Measurements from ENCODE around the gene RABGAP1L.
"Not testable (repeated sequence)": the region's sequence is repeated elsewhere in the genome, so short reads cannot be mapped to it uniquely, and the experiment has no call there.

The RABGAP1L gene

DNA sequence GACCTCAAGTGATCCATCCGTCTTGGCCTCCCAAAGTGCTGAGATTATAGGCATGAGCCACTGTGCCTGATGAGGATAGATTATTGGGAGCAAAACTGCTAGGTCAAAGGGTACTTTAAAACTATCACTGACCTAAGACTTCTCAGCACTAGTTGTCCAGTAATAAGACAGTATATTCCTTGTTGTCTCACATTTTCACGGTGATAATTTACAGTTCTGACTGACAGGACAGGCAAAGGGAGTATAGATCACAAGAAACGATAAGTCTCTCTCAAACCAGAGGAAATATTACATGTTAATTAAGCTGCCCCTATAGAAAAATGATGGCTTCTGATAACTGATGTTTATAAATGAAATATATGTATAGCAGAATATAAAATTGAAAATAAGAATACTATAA lies 860.2 kb downstream of the RABGAP1L start:
- DNase-seq: no peak

DNA sequence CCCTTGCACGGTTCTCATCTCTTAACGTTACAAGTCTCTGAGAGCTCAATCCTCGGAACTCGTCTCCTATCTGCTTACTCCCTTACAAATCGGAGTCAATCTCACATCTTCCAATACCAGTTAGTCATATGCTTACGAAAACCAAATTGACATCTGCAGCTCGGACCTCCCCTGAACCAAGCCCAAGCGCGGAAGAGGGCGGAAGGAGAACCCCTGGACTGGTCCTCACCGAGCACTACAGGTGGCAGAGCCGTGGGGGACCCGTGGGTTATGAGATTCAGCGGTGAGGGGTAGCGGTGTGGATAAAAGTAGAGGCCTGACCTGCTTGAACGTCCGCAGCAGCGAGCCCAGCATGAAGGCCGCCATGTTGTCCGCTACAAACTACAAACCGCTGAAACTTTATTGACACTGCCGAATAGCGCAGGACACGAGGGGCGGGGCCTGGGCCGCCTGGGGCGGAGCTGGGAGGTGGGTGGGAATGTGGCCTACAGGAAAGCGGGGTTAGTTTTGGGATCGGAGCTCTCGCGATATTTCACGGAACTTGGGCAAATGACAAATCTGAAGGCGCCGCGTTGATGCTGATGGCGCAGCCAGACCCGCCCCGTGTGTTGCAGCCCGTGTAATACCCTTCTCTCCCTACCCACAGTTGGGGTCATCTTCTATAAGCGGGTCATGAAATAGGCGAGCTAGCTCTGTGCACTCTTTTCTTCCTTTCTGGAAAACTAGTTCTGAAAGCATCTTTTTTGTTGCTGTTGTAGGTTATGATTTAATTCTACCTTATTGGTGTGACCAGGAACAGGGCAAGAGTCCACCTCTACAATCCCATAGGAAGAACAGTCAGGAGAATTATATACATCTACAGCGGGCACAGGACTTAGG lies 864.0 kb downstream of the RABGAP1L start, which contains the start of gene MRPS14:
Gene MRPS14 (minus strand): TSS at position 383 of the 879 bp plus-strand sequence. CDS start 17 bp downstream, at position 366.
- peak; percentile 82 to 90 for DNase-seq

DNA sequence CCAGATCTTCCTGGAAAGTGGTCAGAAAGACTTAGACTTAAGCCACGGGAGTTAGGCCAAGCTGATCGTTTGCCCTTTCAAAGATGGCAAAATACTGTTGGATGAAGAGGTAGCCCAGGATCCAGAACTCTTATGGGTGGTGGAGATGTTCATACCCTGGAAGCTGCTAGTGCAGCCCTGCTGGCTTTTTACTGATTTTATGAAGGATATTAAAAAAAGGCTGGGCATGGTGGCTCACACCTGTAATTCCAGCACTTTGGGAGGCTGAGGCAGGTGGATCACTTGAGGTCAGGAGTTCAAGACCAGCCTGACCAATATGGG lies 864.6 kb downstream of the RABGAP1L start:
- not testable (repeated sequence) for DNase-seq

DNA sequence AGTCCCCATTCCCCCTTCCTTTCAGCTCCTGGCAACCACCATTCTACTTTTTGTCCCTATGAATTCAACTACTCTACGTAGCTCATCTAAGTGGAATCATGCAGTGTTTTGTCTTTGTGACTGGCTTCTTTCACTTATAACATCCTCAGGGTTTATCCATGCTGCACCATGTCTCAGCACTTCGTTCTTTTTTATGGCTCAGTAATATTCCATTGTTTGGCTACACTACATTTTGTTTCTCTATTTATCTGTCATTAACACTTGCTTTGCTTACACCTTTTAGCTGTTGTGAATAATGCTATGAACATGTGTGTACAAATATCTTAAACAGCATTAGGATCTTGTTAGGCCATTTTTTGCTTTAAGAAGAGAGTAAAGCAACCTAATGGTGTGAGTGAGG lies 865.5 kb downstream of the RABGAP1L start:
- no peak for DNase-seq

DNA sequence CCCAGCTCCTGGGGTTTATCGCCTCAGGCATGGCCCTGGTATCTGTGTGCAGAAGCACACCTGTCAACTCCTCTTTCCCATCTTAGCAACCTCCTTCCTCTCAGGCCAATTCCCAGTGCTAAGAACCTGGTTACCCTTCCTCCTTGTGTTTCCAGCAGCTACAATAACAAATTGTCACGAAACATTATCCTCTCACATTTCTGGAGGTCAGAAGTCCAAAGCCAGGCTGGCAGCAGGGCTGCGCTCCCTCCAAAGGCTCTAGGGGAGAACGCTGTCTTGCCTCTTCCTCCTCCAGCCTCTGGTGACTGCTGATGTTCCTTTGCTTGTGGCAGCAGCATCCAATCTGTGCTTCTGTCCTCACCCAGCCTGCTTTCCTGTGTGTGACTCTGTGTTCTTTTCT lies 874.6 kb downstream of the RABGAP1L start:
- DNase-seq: no peak

DNA sequence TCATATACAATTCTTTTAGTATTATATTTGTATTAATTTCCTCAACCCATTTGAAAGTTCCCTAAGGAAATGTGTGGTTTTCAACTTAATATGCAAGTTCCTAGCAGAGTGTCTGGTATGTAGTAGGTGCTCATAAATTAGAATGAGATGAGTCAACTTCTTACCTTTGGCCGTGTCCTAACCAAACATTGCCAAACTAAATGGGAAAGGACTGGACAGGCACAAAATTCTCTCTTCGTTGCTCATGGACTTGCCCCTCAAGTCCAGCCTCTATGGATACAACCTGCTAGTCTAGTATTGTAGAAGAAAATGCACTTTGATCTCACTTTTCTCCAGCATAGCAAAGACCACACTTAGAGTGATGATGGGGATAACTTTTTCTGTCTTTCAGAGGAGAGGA lies 875.5 kb downstream of the RABGAP1L start:
- no peak for DNase-seq

DNA sequence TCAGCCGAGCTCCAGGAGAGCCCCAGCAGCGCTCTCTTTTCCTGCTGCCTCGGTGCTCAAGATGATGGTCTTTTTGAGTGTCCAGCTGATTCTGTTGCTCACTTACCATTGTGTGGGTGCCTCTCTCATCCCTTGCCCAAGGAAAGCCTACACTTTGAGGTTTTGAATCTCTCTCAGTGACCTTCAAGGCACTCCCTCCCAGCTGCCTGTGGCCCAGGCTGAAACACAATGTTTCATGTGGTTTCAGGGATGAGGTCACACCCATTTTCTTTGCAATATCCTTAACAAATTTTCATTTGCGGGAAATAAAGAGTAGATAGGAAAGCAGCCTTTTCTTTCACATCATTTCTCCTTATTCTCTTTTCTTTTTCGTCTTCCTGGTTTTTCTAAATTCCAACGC lies 876.5 kb downstream of the RABGAP1L start:
- DNase-seq: no peak

DNA sequence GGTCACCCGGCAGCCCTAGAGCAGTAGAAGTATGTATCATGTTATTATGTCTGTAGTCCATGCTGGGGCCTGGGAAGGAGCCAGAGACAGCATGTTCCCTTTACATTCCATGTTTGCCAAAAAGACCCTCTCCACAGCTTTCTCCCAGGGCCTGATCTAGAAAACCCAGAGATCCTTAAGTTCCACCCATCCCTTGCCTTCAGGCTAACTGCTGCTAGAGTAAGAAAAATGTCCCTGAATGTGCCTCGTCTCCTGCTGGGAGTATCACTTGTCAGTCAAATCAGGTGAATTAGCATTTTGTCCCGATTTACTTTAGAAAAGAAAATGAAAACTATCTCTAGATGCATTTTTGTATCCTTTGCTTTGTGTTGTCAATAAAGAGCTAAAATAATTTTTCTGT lies 877.2 kb downstream of the RABGAP1L start:
- no peak for DNase-seq

DNA sequence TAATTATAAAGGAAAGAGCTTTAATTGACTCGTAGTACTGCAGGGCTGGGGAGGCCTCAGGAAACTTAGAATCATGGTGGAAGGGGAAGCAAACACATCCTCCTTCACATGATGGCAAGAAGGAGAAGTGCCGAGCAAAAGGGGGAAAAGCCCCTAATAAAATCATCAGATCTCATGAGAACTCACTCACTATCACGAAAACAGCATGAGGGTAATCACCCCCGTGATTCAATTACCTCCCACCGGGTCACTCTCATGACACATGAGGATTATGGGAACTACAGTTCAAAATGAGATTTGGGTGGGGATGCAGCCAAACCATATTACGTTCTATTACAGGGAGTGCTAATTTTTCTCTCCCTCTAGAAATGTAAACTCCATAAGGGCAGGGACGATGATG lies 878.1 kb downstream of the RABGAP1L start:
- DNase-seq: no peak

DNA sequence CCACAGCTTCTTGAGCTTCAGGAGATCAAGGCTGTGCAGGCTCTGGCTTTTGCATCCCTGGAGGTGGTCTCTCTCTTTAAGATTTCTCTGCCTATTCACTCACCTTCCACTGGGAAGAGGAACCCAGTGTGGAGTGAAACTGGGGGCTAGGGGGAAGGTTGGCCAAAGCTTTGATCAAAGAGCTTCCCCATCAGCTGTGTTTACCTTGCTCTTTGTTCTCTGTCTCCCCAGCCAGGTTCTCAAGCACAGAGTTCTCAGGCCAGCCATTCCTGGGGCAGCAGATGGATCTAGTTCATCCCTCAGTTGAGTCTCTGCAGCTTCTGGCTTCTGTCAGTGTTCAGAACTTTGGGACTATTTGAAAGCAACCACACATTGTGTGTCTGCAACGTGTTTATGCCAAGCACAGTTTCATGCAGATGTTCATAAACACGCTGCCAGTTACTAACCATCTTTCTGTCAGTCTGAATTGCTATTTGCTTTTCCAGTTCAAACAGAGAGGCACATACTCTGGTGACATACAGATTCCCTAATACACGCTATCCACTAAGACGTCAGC lies 881.1 kb downstream of the RABGAP1L start:
- DNase-seq: no peak

DNA sequence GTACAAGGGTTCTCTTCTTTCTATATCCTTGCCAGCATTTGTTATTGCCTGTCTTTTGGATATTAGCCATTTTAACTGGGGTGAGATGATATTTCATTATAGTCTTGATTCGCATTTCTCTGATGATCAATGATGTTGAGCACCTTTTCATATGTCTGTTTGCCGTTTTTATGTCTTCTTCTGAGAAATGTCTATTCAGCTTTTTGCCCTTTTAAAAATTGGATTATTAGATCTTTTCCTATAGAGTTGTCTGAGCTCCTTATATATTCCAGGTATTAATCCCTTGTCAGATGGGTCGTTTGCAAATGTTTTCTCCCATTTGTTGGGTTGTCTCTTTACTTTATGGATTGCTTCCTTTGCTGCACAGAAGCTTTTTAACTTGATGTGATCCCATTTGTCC lies 883.3 kb downstream of the RABGAP1L start:
- DNase-seq: no peak

DNA sequence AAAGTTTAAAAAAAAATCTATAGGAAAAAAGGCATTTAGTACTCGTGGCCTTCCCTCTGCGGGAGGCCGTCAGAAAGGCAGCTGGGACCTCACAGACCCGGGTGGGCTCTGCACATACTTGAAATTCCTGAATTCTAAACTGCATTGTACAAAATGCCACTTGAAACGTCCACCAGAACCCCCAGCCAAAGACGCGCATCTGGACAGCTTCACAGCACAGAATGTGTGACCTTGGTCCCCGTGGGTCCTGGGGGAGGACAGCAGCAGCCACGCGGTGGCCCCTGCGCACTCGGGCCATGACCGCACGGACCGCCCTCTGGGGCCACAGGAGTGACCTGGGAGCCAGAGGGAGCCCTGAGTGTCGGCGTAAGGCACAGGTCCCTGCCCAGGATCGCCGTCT lies 884.5 kb downstream of the RABGAP1L start:
- DNase-seq: no peak

DNA sequence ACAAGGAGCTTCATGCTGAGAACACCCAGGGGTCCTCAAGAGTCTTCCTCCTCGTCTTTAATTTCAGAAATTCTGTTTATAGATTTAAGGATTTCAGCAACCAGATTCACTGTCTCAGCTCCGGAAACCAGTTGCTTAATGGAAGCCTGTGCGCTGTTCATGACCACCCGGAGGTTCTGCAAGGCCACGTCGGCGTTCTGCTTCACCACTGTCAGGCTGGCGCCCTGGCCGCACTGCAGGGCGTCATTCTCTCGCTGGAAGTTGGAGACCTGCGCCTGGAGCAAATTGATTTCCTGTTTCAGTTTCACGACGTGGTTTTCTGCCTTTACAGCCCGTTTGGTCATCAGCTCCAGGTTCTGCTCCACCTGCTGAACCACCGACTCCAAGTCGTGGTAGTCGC lies 885.3 kb downstream of the RABGAP1L start:
- DNase-seq: not testable (repeated sequence)
